ENCODE measurements around the gene NYNRIN. TPM values are rescaled to one million over a fixed set of nuclear protein-coding genes. Genes with fewer than 3 reads are reported as not detected.

Gene NYNRIN
- total and polyA plus RNA-seq, 2 of the 4 experiments (the other 2 are of a cell fraction), result 2.2 to 5.4 TPM

GRCh38 chr14:24435998-24436354, 37.2 kb downstream of the NYNRIN start:
- Histone ChIP-seq H3K4me2 (ENCODE audit: low read depth, low read length) (no peak overlapping the region), H3K27ac (ENCODE audit: insufficient read depth, low read length) (no peak overlapping the region), H3K4me3 (ENCODE audit: insufficient read depth, low read depth, low read length) (no peak overlapping the region), H3K56ac (ENCODE audit: extremely low read depth, insufficient read depth, low read length) (no peak overlapping the region), H2BK120ac (ENCODE audit: low read depth, low read length) (no peak overlapping the region), H3K18ac (ENCODE audit: low read depth, low read length) (no peak overlapping the region), H3K23ac (ENCODE audit: low read depth, low read length) (no peak overlapping the region), H3K4ac (ENCODE audit: low read depth, low read length) (no peak overlapping the region), H4K91ac (ENCODE audit: insufficient read depth, low read depth, low read length) (no peak overlapping the region), H2BK5ac (ENCODE audit: low read depth, low read length, poor library complexity, severe bottlenecking) (no peak overlapping the region), H3K79me1 (ENCODE audit: low read depth in 1 of 2, low read length in 2 of 2) (peaks cover 30 to 51% of the 10 kb centered on the region in 2 experiments), H4K5ac (ENCODE audit: low read depth, low read length) (no peak overlapping the region), H4K20me1 (ENCODE audit: insufficient read depth, low read length) (peaks cover 27% of the 10 kb centered on the region), H2AK9ac (replicated peaks; ENCODE audit: low read depth, low read length, poor library complexity) (no peak overlapping the region), H2BK20ac (ENCODE audit: low read depth, low read length) (no peak overlapping the region), H4K8ac (ENCODE audit: low read depth in 2 of 2, low read length in 2 of 2) (no peak overlapping the region), H2AFZ (replicated peaks; ENCODE audit: low read length, poor library complexity) (no peak overlapping the region), H3K27me3 (ENCODE audit: control insufficient read depth, insufficient read depth, low read length) (no peaks in the 10 kb centered on the region), H3K9me3 (ENCODE audit: control insufficient read depth, insufficient read depth, low read length) (no peaks in the 10 kb centered on the region), H3K4me1 (ENCODE audit: control insufficient read depth, insufficient read depth, low read length) (peaks cover 12% of the 10 kb centered on the region; the same call in 1 of the 2 replicates), H2BK15ac (ENCODE audit: low read depth, low read length) (no peak overlapping the region), H3K9ac (ENCODE audit: low read depth, low read length) (no peak overlapping the region), H2AK5ac (ENCODE audit: low read depth, low read length) (no peak overlapping the region), H3K9me1 (ENCODE audit: insufficient read depth, low read length) (no peaks in the 10 kb centered on the region), H3K36me3 (ENCODE audit: control insufficient read depth, insufficient read depth, low read length) (peaks cover 62% of the 10 kb centered on the region), H3K14ac (replicated peaks; ENCODE audit: low read depth, low read length) (no peak overlapping the region)
- CTCF ChIA-PET, result interaction anchor here (0.5 to 3.4 kb wide), 7 partner anchors 10 to 118 kb away, joined by 3 to 28 read pairs (median 4); no protein-coding TSS in a partner anchor
- in situ Hi-C loops (cut with MboI; ENCODE audit: low sequenced_read_pairs), result loop anchor here (5.0 to 25.0 kb wide), 5 partner anchors 71 to 1124 kb away; partner anchors contain the start of genes BCL2L2, FITM1, GMPR2 and NEDD8
- no peak for DNase-seq
- 88% methylated on average over 4 of the region's 6 CpGs; no CpG with 5 or more reads in 1 of the 2 experiments for WGBS, 2 experiments (ENCODE audit: extremely low coverage in 2 of 2, insufficient read length in 1 of 2)
- BruUV-seq (replicated peaks), result no TSS peak
- intact Hi-C loops (cut with micrococcal nuclease), result loop anchor here (1.0 to 10.0 kb wide), 4 partner anchors 71 to 221 kb away; partner anchors contain the start of genes CHMP4A and MDP1
- POLR2A ChIA-PET (ENCODE audit: unreplicated experiment), result interaction anchor here (1.4 kb wide), 1 partner anchor 17 kb away, joined by 4 read pairs; no protein-coding TSS in a partner anchor
- no peak for ATAC-seq (ENCODE audit: low read depth)
- dilution Hi-C loops (cut with HindIII; ENCODE audit: low sequenced_read_pairs, unreplicated experiment), result no loop called here
- TF ChIP-seq MAFK (IDR thresholded peaks at IDR 0.05; ENCODE audit: low read depth, low read length), result no peak
- no peak for TF ChIP-seq CEBPB (IDR thresholded peaks at IDR 0.05; ENCODE audit: low read depth, low read length)
- TF ChIP-seq POLR2A (IDR thresholded peaks at IDR 0.05; ENCODE audit: low read depth, low read length), result no peak
- TF ChIP-seq RFX5 (IDR thresholded peaks at IDR 0.05; ENCODE audit: low read depth, low read length), result no peak
- TF ChIP-seq RCOR1 (IDR thresholded peaks at IDR 0.05; ENCODE audit: insufficient replicate concordance, low read length), result no peak
- TF ChIP-seq CHD1 (IDR thresholded peaks at IDR 0.05; ENCODE audit: low read depth, low read length), result no peak

Data from IMR-90 (cell line).